ENCODE data around the gene GCK.
A peak's percentile ranks its signal among the peaks of the same experiment; 100 is the strongest.

Gene GCK

DNA sequence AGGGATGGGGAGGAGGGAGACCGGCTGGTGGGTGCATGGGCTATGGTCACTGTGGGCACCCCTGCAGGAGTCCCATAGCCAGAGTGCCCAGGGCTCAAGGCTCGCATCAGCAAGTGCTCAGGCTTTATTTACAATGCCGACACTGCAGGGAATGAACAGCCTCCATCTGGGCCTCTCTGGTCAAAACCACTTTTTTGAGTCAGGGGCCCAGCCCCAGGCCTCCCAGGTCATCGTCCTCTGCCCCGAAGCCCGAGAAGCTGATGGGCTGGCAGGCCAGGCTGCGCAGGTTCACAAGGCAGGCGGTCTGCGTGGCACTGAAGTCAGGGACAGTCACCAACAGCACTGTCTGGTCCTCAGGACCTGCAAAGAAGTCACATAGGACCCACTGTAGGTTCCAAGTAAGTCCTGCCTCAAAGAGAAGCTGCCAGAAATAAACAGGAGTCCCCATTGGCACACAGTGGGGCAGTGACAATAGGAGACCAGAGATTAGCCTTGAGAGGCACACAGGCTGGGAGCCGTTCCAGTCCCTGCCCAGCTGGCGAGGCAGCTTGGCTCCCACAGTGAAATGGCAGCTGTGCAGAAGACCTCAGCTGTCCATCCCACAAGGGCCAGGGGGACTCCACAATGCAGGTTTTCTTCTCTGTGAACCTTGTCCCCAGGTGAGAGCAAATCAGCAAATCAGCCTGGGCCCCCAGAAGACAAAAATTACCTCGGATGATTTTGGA is 74.5 kb downstream of the GCK start:
- DNase-seq = peak in 1 of 2 experiments; percentile 9

GRCh38 chr7:44113764-44114354 is 75.4 kb downstream of the GCK start:
- DNase-seq = no peak

- peak in 1 of 2 experiments; percentile 36 for DNase-seq
Measured at GRCh38 chr7:44112997-44113763, 76.1 kb downstream of the GCK start.

GRCh38 chr7:44112231-44112996 is 76.8 kb downstream of the GCK start:
- peak in 1 of 2 experiments; percentile 36 for DNase-seq

GRCh38 chr7:44111761-44112160 is 77.5 kb downstream of the GCK start:
- no peak for DNase-seq

GRCh38 chr7:44110719-44111635 is 78.3 kb downstream of the GCK start:
- DNase-seq = no peak

GRCh38 chr7:44109991-44110390 is 79.2 kb downstream of the GCK start:
- no peak for DNase-seq

GRCh38 chr7:44108768-44109750 is 80.2 kb downstream of the GCK start:
- no peak for DNase-seq

GRCh38 chr7:44107961-44108767 is 81.1 kb downstream of the GCK start:
- no peak for DNase-seq

DNA sequence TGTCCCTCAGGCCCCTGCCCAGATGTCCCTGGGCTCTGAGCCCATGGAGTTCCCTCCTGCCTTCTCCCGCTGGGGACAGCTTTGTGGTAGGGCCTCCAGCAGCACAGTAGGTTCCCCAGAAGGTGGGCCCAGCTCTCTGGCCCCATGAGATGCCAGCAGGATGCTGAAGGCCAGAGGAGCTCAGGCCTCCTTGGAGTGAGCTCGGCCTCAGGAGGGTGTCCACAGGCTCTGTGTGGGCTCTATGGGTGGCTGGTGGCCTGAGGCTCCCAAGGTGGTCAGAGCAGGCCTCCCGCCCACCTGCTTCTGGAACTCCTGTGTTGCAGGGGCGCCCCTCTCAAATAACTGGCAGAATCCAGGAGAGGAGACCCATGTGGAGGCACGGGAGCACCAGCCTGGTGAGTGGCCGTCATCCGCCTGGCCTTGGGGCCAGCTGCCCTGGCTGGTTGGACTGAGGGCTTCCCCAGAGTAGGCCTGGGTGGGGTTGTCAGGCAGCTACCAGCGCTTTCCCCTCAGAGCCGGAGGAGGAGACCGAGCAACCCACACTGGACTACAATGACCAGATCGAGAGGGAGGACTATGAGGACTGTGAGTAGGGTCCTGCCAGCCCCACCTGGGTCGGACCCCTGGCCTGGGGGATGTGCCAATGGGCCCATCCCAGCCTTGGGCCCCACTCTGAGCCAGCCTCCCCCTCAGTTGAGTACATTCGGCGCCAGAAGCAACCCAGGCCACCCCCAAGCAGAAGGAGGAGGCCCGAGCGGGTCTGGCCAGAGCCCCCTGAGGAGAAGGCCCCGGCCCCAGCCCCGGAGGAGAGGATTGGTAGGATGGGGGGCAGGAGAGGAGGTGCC is 81.9 kb downstream of the GCK start:
- DNase-seq = no peak

DNA sequence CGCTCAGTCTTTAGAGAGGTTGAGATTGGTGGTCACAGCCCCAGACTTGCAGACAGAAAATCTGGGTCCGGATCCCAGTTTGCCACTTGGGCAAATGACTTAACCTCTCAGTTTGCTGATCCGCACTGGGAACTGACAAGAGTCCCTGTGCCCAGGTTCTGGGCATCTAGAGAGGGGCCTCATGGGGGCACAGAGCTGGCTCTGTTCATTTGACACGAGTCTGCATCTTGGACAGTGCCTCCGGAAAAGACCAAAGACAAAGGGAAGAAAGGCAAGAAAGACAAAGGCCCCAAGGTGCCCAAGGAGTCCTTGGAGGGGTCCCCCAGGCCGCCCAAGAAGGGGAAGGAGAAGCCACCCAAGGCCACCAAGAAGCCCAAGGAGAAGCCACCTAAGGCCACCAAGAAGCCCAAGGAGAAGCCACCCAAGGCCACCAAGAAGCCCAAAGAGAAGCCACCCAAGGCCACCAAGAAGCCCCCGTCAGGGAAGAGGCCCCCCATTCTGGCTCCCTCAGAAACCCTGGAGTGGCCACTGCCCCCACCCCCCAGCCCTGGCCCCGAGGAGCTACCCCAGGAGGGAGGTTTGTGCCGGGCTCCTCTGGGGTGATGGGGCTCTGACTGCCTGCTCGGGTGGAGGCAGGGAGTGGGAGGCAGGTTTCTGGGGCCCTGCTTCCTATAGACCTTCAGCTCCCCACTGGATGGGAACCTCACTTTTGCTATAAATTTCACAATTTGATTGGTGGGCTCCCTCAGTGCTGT is 82.8 kb downstream of the GCK start:
- DNase-seq = no peak

- DNase-seq = no peak
Measured at GRCh38 chr7:44105832-44106231, 83.4 kb downstream of the GCK start.

GRCh38 chr7:44104860-44105771 is 84.1 kb downstream of the GCK start:
- DNase-seq = no peak

DNA sequence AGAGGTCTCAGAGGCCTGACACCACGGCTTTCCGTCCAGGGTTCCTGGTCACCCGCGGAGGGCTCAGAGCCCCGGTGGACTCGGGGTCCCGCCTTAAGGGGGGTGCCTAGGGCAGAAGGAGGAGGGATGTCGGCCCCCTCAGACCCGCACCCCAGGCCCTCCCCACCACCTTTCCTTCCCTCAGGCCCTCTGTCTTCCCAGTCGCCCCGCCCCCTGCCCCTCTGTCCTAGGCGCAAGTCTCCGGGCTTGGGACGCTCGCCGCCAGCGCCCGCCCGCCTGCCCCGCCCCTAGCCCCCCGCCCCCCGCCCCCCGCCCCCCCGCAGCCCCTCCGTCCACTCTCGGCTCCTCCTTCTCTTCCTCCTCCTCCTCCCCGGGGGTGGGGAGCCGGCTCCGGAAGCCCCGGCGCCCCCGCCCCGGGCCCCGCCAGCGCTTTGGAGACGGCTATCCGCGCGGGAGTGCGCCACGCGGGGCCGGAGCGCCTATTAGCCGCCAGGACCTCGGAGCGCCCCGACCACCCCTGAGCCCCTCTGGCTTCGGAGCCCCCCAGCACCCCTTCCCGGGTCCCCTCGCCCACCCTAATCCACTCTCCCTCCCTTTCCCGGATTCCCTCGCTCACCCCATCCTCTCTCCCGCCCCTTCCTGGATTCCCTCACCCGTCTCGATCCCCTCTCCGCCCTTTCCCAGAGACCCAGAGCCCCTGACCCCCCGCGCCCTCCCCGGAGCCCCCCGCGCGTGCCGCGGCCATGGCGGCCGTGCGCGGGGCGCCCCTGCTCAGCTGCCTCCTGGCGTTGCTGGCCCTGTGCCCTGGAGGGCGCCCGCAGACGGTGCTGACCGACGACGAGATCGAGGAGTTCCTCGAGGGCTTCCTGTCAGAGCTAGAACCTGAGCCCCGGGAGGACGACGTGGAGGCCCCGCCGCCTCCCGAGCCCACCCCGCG is 85.0 kb downstream of the GCK start, which contains the start of gene AEBP1:
Gene AEBP1 (plus strand): TSS at position 423 of the 937 bp plus-strand sequence. CDS start 321 bp downstream, at position 744.
- peak in 1 of 2 experiments; percentile 27 for DNase-seq

GRCh38 chr7:44103566-44103922 is 85.7 kb downstream of the GCK start:
- no peak for DNase-seq
